Measurements from ENCODE around the gene LIX1L.

The LIX1L gene

DNA sequence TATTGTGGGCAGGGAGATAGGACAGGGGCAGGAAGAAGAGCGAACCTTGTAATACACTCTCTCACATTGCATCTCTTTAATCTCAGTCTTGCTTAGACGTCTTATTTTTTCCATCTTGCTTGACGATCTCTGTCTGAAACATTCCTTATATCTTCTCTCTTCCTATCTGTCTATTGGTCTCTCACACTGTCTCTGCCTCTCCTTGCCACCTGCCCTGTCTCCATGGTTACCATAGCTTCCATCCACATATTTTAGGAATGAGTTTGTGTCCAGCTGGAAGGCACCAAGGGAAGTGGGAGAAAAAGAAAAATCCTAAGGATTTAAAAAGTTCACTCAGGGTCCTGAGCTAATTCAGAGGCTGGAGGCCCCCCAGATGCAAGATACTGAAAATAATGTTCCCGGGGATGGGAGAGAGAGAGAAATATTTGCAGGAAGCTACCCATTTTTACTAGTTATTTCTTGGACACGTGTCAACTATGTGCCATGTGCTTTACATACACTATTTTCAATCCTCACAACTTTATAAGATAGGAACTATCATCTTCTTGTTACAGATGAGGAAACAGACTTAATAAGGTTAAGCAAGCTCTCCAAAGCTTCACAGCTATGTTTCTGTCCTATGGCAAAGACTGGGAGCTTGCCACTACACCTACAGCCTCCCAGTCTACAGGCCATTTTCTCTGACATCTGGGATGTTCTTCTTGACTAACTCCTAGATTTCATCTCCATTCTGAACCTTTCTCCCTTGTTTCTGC is 5.6 kb upstream of the LIX1L start:
- peak; percentile 84 for DNase-seq (ENCODE audit: low read depth)

DNA sequence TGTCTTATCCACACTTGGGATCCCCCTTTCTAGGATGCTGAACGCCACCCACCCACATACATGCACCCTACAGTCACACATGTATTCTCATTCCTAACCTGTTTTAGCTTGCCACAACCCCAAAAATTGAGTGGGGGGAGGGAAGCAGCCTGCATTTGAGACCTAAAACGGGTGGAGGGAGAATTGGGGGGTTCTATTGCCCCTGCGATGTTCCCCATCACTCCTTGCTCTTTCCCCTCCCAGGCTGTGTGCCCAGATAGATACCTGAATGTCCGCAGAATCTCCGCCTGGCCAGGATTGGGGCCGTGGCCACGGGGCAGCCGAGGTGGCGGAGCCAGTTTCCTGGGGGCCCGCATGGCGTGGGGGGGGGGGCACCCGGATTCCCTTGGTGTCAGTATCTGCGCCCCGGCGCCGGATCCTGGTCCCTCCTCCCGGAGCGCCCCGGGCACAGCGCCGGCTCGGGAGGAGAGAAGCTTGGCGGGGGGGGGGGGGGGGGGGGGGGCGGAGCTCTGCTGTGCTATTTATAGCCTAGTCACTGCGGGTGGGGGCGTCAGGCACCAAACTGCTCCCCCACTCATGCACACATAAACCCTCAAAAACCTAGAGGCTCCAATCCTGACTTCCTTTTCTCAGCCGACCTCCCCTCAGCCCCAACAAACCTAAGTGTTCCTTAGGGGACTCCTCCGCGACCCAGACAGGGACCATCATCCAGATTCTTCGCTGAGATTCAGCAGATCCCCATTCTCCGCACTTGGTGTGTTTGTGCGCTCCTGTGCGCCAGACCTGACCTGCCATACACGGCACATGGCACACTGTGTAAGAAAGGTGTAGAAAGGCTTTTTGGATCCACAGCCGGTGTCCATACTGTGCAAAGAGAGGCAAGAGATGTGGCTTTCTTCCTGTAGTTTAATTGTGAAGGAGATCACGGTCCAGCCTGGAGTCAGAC is 4.6 kb upstream of the LIX1L start:
- DNase-seq (ENCODE audit: low read depth), result peak; percentile 51

DNA sequence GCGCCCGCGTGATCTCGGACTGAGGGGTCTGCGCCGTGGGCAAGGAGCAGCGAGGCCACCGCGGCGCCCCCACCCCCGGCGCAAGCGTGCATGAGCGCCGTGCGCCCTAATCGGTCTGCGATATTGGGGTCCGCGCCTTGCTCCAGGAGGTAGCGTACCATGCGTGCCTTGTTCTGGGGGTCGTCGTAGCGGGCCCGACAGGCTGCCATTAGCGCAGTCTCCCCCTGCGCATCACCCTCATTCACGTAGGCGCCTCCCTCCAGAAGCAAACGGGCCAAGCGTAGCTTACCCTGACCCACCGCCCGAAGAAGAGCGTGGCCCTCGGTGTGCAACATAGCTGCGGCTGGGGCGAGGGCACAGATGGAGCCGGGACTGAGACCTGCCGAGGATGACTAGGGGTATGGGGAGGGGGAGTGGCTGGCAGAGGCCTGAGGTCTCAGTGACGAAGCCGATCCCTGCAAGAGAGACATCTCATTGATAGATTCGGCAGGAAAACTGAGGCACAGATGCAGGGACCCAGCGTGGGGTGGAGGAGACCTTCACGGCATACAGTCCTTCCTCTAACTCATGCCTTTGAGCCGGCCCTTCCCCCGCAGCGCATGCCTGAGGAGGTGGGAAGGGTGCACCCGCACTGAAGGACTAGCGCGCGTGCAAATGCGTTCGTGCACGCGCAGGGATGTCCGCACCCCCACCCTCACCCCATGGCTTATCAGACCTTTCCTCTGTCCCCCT is 3.8 kb upstream of the LIX1L start:
- DNase-seq (ENCODE audit: low read depth), result peak; percentile 56

DNA sequence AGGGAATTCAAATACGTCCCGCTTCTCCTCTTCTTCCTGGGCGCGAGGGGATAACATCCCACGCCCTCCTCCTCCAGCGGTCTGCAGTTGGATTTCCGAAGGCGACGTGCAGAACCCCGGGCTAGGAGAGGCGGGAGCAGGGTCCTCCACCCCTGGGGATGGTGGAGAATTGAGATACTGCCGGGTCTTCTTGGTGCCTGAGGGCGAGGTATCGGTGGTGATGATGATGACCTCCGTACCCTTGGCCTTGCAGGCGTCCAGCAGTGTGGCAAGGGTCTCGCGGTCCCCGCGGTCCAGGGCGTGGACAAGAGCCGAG is 3.2 kb upstream of the LIX1L start:
- peak; percentile 23 for DNase-seq (ENCODE audit: low read depth)

DNA sequence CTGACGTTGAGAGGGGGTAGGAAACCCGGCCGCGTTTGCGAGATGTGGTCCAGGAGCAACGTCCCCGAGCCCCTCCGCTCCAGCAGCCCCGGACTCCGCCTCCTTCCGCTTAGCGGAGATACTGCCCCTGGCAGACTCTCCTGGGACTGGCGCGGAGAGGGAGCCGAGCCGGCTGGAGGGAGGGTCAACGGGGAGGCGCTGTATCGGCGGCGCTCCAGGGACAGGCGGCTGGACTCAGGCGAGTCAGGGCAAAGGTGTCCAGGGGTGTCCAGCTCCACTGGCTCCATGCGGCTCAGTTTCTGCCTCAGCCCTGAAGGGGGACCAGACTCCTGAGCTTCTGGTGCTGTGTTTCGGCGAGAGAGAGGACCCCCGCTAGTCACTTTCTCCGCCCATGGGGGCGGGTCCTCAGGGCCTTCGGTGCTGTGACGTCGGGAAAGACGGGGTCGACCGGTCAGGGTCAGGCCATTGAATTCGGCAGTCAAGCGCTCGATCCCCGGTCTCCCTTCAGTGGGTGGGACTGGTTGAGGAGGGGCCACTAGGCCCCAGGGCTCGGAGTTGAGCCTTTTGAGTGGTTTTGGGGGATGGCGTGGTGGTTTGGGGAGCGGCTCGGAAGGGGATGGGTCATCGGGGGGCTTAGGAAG is 2.8 kb upstream of the LIX1L start:
- DNase-seq (ENCODE audit: low read depth), result peak; percentile 78

DNA sequence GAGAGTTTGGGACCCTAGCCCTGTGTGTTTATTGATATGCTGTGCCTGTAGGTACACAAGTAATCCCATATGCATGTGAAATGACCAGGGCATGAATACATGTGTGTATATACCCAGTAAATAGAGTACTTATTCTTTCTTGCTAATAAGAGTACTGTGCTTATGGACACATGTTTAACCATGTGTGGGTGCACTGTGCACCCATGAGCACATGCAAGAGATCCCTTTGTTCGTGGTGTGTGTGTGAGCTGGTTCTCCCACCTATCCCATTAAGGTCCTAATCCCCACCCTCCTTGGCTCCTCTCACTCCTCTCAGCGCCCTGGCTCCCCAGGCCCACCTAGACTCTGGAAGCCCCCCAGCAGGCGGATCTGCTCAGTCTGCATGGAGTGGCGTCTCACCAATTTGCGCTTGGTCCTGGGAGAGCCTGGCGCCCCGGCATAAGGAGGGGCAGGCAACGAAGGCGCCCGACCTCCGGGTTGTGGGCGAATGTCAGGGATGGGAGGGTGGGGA is 2.2 kb upstream of the LIX1L start:
- no peak for DNase-seq (ENCODE audit: low read depth)

DNA sequence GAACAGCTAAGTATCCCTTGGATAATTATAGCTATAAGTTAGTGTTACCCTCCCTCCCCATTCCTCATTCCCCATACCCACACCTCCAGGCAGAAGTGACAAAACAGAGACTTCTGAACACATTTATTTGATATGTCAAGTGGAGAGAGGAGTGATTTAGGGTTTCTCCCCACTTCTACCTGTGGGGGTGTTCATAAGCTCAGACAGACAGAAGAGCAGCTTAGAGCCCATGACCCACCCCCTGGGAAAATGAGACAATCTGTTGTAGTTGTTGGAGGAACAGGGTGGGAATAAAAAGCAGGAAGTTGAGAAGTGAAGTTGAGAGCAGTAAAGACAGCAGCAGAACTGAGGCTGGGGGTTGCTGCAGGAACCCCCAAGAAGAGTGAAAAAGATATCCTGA is 1.5 kb upstream of the LIX1L start:
- DNase-seq (ENCODE audit: low read depth), result no peak

DNA sequence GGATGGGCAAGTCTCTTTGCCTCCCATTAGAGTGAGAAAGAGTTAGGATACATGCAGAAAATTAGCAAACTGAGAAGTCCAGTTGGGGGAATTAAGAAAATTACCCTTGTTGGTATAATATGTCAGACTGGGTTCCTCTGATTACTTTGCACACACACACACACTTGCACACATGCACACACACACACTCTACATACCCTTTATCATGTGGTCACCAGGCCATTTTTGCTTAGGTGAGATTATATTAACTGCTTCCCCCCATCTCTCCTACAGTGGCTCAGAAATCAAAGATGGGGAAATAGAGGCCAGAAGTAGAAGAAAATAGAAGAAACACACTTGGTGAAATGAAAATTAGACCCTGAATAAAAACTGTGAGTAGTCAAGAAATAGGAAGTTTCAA is 917 bp upstream of the LIX1L start:
- no peak for DNase-seq (ENCODE audit: low read depth)

DNA sequence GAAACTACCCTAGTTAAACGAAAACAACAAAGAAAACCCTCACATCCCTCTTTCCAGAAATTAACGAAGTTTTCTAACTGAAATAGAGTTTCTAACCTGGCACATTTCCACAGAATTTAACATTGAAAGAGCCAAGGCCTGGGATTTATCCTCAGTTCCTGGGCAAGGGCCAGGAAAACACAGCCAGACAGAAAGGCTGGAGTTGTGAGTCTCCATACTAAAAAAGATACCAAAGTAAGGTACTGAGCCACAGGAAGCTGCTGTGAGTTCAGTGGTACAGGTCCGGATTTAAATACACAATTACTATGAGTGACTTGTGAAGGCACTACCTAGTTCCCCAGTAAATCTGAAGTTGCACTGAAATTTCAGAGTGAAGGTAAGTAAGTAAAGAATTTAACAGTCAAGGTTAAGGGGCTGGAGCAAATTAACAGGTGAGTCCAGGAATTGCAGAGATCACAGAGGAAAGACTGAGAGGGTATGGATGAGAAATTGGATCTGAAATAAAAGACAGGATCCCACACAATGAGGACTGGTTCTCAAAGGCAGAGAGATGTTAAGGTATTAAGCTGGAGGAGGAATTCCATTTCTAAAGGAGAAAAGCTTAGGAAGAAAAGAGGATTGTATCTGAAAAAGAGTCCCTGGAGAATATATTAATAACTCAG is 905 bp downstream of the LIX1L start:
- DNase-seq (ENCODE audit: low read depth), result peak; percentile 24

DNA sequence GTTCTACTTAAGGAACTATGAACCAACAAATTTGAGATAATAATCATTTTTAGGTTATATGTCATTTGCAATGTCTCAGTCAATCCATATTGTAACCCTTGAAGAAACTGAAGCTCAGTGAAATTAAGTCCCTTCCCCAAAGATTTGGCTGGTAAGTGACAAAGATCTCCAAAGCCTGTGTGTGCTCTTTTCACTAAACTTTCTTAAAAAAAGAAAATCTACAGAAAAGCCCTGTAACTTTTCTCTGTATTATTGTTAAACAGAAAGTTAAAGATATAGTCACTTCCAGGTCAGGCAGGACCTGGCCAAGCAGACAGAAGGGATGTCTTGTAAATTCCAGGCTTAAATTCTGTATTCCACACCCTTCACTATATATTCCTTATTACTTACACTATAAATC is 1.5 kb downstream of the LIX1L start:
- DNase-seq (ENCODE audit: low read depth), result no peak

DNA sequence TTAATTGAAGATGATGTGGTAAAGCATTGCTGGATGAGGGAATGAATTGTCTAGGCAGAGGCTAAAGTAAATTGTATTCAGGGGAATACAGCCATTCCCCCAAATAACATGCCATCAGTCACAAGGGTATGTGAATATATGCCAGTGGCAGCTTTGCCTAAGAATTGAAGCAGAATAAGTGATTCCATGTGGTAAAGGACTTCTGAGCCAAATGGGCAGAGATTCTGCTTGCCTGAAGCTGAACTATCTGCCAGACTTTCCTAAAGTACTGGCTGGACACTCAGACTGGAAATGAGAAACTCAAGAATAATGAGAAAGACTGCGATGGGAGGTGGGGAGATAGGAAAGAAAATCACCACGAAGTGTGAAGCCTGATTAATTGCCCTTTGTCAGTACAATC is 2.4 kb downstream of the LIX1L start:
- DNase-seq (ENCODE audit: low read depth), result no peak

DNA sequence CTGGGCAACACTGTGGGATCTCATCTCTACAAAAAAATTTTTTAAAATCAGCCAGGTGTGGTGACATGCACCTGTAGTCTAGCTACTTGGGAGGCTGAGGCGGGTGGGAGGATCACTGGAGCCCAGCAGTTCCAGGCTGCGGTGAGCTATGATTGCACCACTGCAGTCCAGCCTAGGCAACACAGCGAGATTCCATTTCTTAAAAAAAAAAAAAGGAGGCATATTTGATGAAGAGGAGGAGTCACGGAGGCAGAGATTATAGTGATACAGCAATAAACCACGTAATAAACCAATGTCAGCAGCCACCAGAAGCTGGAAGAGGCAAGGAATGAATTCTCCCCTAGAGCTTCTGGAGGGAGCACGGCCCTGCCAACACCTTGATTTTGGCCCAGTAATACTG is 4.0 kb downstream of the LIX1L start:
- no peak for DNase-seq (ENCODE audit: low read depth)

DNA sequence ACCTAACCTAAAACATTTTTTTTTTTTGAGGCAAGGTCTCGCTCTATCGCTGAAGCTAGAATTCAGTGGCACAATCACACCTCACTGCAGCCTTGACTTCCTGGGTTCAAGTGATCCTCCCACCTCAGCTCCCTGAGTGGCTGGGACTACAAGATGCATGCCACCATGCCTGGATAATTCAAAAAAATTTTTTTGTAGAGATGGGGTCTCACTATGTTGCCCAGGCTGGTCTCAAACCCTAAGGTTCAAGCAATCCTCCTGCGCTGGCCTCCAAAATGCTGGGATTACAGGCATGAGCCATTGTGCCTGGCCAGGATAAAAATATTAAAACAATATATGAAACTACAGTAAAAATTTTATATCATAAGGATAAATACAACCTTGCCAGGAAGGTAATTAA is 4.9 kb downstream of the LIX1L start:
- DNase-seq (ENCODE audit: low read depth), result no peak

DNA sequence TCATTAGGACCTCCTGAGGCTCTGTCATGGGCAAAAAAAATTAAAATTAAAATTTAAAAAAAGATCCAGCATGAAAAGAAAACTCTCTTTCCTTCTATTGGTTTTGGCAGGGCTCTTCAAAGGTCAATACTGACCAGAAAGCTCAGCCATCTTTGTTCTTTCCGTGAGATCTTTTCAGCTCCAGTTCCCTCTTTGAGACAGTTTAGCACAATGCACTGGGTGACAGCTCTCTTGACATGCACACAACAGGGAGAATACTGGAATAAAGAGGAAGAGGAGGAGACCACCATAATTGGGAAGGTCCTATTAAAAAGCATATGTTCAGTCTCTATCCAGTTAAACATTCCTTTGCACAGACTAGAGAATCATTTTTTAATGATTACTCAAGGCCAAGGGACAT is 6.3 kb downstream of the LIX1L start:
- no peak for DNase-seq (ENCODE audit: low read depth)

DNA sequence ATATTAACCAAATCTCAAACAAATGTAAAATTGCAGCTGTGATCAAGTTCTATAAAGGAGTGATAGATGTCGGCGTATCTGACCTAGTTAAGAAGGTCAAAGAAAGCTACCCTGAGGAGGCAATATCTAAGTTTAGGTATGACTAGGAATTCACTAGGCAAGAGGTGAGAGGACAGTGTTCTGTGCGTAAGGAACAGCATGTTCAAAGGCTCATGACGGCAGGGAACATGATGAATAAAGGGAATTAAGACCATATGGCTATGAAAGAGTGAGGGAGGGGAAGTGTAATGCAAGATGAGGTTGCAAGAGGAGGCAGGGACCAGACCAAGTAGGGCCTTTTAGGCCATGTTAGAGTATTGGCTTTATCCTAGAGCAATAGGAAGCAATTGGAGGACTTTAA is 8.6 kb downstream of the LIX1L start:
- no peak for DNase-seq (ENCODE audit: low read depth)

DNA sequence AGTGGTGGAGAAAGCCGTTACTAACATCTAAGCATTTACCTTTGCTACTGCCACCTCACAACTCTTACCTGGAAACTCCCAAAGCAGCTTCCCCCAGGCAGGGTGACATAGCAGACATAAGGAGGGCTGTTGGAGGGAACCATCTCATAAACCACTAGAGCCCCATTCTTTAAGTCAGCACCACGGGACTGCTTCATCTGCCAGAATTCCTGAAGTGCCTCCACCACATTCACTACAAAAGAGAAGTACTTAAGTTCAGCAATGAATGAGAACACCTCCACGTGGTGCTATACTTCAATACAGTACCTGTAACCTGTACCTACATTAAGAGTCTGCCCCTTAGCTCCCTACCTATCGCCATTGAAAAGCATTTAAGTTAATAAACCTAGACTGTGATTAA is 10.3 kb downstream of the LIX1L start:
- DNase-seq (ENCODE audit: low read depth), result no peak

DNA sequence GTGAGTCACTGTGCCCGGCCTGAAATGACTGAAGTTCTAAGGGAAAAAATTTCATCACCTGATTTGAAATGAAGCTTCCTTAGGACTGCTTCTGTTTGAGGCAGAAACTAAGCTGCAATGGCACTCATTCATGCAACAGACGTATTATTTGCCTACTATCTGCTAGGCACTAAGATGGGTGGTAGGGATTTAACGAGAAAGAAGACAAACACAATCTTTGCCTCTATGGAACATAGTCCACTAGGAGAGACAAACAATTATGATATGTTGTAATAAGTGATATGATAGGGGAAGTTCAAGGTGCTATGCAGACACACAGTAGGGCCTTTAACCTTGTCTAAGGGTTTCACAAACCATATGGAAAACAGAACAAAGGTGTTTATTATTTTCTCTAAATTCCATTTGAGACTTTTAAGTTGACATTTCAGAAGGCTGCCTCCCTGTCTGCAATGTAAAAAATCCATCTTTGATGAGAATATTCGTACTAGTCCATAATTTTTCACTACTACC is 11.3 kb downstream of the LIX1L start:
- no peak for DNase-seq (ENCODE audit: low read depth)

DNA sequence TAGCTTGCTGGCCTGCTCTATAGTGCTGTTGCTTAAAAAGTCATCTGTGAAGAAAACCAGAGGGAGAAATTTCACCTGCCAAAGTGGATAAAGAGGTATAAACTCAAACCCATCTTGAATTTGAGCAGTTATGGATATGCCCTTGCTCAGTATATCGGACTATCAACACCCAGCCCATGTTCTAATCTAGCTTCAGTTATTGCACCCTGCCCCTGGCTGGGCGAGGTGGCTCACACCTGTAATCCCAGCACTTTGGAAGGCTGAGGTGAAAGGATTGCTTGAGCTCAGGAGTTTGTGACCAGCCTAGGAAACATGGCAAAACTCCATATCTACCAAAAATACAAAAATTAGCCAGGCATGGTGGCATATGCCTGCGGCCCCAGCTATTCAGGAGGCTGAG is 13.3 kb downstream of the LIX1L start:
- DNase-seq (ENCODE audit: low read depth), result no peak

DNA sequence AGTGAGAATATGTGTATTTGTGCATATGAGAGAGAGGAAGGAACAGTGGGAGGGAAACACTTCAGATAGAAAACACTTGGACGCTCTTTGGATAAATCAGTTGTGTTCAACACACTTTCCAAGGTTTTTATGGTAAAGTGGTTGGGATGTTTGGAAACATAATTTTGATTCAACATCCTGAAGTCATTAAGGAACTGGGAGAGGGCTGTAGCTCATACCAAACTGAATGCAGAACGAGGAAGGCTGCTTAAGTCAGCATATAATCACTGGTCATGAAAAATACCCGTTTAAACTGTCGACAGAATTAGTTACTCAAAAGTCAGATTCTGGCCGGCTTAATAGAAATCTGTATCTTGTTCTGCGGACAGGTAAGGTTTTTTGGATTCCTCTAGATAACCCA is 14.9 kb downstream of the LIX1L start:
- no peak for DNase-seq (ENCODE audit: low read depth)

DNA sequence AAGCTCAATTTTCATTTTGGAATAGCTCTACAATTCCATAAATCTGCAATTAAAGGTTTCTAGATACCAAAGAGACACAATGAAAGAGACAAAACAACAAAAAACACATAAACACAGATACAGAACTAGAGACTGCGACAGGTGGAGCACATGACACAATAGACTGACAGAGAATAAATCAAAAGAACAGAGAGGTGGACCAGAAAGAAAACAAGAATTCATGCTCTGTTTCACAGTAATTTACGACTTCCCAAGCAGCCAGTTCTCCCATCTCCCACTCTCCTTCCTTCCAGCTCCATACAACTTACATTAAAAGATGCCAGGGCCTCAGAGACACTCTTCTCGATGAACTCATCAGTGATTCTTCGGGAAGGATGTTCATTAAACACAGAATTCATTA is 15.4 kb downstream of the LIX1L start:
- DNase-seq (ENCODE audit: low read depth), result no peak

DNA sequence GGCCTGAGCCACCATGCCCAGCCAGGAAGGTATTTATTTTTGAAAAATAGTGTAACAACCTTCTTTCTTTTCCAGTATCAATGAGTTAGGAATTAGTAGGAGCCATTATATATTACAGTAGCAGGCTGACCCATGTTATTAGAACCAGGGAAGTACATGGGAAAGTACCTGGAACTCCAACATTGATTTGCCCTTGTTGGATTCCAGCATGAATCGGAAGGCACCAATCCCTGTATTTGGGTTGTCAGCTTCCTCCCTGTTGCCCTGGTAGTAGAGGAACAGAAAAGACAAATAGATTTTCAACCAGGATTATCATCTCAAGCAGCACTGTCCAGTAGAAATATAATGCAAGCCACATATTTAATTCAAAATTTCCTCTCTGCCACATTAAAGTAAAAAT is 20.4 kb downstream of the LIX1L start:
- DNase-seq (ENCODE audit: low read depth), result no peak

Measured in ELR (cell line).